Coronary artery (tissue), 2 donors: ENCODE measurements around the gene TXNDC15.
A peak's percentile ranks its signal among the peaks of the same experiment; 100 is the strongest.
"Not testable (repeated sequence)": the region's sequence is repeated elsewhere in the genome, so short reads cannot be mapped to it uniquely, and the experiment has no call there.

Source experiments
- DNase-seq: peaks from one replicate; pipeline ENCODE4 v3.0.0-alpha.2; 2017; ENCODE audit warnings: low spot score
- H3K27ac ChIP-seq, 2 donors: fragments of 200-600 bp; sonication (generic); one replicate each; pipeline ENCODE4 v1.5.1; 2016 to 2019
- H3K4me3 ChIP-seq: fragments of 200-600 bp; sonication (generic); 2 replicates; pipeline ENCODE4 v1.5.1; 2016; ENCODE audit warnings: mild to moderate bottlenecking, moderate library complexity
- CTCF ChIP-seq: fragments of 200-600 bp; sonication (generic); IDR thresholded peaks from one replicate; pipeline ENCODE4 v1.5.1; 2019; ENCODE audit warnings: antibody characterized with exemption

The TXNDC15 gene, protein sequence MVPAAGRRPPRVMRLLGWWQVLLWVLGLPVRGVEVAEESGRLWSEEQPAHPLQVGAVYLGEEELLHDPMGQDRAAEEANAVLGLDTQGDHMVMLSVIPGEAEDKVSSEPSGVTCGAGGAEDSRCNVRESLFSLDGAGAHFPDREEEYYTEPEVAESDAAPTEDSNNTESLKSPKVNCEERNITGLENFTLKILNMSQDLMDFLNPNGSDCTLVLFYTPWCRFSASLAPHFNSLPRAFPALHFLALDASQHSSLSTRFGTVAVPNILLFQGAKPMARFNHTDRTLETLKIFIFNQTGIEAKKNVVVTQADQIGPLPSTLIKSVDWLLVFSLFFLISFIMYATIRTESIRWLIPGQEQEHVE

DNA sequence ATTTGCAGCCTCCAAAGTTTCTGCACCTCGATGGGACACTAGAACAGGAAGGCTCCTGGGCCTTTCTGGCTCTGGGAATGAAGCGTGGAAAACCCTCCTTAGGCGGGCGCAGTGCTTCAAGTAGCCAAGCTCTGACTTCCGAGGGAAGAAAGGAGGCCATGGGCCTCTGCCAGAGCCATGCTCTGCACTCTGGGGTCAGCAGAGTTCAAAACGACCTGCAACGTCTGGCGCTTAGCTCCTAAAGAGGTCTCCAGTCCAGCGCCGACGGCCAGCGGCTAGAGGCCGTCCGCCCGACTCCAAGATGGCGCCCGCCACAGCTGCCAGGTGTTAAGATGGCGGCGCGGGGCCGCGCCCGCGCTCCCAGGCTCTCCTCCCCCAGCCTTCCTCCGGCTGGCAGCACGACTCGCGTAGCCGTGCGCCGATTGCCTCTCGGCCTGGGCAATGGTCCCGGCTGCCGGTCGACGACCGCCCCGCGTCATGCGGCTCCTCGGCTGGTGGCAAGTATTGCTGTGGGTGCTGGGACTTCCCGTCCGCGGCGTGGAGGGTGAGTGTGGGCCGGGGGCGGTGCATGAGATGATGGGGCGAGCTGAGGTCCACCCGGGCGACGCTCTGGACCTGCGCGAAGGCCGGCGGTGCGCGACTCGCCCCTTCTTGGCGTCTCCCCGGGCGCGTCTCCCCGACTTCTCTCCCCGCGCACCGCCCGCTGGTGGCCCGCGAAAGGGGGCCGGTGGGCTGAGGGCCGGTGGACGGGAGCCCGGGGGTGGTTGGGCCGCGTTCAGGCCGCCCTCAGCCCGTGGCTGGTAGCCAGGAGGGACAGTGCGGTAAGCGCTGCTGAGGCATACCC is at the start of gene TXNDC15:
TSS of gene TXNDC15 (plus strand) at position 385 of the 844 bp plus-strand sequence. CDS start at position 442, 57 bp downstream.
- TF ChIP-seq CTCF: no peak
- DNase-seq: peak; percentile 89
- Histone ChIP-seq H3K27ac (peak within 1 kb of the TSS; percentile 97), H3K4me3 (peak within 1 kb of the TSS; percentile 90)

DNA sequence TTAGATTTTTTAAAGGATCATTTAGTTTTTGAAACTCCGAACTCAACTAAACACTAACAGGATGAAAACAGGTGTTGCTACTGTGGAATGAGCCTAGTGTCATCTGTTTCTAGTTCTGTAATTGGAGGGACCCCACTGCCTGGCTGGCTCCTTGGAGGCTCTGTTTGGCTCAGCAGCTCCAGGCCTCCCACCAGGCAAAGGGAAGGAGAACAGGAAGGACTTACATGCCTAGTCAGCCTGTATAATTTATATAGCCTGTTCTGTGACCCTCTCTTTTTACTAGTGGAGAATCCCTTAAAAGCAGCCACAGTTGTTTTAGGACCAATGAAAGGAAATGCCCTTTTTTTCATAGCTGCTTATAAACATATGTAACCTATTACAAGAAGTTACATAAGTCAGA is 49.5 kb upstream of the TXNDC15 start:
- TF ChIP-seq CTCF: no peak
- H3K4me3 ChIP-seq: no peak overlapping the region
- no peak for DNase-seq
- no peak overlapping the region for H3K27ac ChIP-seq

GRCh38 chr5:134825212-134825611 is 49.0 kb upstream of the TXNDC15 start:
- H3K4me3 ChIP-seq: no peak overlapping the region
- TF ChIP-seq CTCF: no peak
- no peak for DNase-seq
- H3K27ac ChIP-seq: no peak overlapping the region

GRCh38 chr5:134833340-134834032 is 40.7 kb upstream of the TXNDC15 start:
- Histone ChIP-seq H3K27ac (peak overlapping the region; percentile 46 to 74), H3K4me3 (no peak overlapping the region)
- no peak for DNase-seq
- TF ChIP-seq CTCF: no peak

GRCh38 chr5:134835623-134836022 is 38.5 kb upstream of the TXNDC15 start:
- TF ChIP-seq CTCF: no peak
- no peak overlapping the region for H3K4me3 ChIP-seq
- no peak for DNase-seq
- H3K27ac ChIP-seq: no peak overlapping the region

GRCh38 chr5:134837530-134838181 is 36.5 kb upstream of the TXNDC15 start:
- DNase-seq: no peak
- Histone ChIP-seq H3K4me3 (no peak overlapping the region), H3K27ac (no peak overlapping the region)
- TF ChIP-seq CTCF: no peak

- DNase-seq, H3K27ac ChIP-seq: not testable (repeated sequence)
Observed at GRCh38 chr5:134838361-134838760, 35.8 kb upstream of the TXNDC15 start.

More at GRCh38 chr5:134838361-134838760, 35.8 kb upstream of the TXNDC15 start:
- not testable (repeated sequence) for H3K4me3 ChIP-seq
